Glomerular visceral epithelial cell (primary cell): Measurements from ENCODE around the gene EARS2.

Experiments
- DNase-seq: peaks from one replicate; pipeline ENCODE4 v3.0.0-alpha.2; 2016; ENCODE audit errors: extremely low spot score

Gene EARS2

GRCh38 chr16:23482778-23483177 is 74.4 kb downstream of the EARS2 start:
- DNase-seq = no peak

- no peak for DNase-seq
Observed at GRCh38 chr16:23480257-23480656, 76.9 kb downstream of the EARS2 start.

GRCh38 chr16:23479138-23479537 is 78.0 kb downstream of the EARS2 start:
- DNase-seq = no peak

GRCh38 chr16:23478566-23478965 is 78.6 kb downstream of the EARS2 start:
- DNase-seq = no peak

- no peak for DNase-seq
Observed at GRCh38 chr16:23476289-23476688, 80.9 kb downstream of the EARS2 start.
